Vein endothelial cell (primary cell): Measurements from ENCODE around the gene RPS3A. TPM values are rescaled to one million over a fixed set of nuclear protein-coding genes. Genes with fewer than 3 reads are reported as not detected.

Source experiments
- small RNA-seq: library from RNA; depleted of rRNA; stranded (forward); fragments of <200 nt; gene quantifications from one replicate; pipeline ENCODE3, GENCODE V24; 2012
- total RNA-seq: library from RNA; depleted of rRNA; stranded (reverse); fragments of >200 nt; gene quantifications from 2 replicates; pipeline ENCODE4 v1.2.3, GENCODE V29; 2012

Gene RPS3A
- total RNA-seq, result 2,150 and 2,168 TPM in 2 replicates

GRCh38 chr4:151099229-151099975 is at the start of gene RPS3A:
TSS of gene RPS3A (plus strand) at chr4:151099628. CDS start at chr4:151099653, 25 bp downstream.

Small RNA genes lying within 50 kb of the gene (small RNA-seq; reads per million reads assigned to genes)
- gene SNORD73A (not detected), gene SNORD73B (11.2 reads per million, percentile 96 among the genes with 10 or more reads in this experiment)

Other genes with a start within 250 kb of the RPS3A start
- 59.1 and 67.8 TPM in 2 replicates for gene LRBA, start 84.3 kb upstream of the RPS3A start, total RNA-seq
- gene PRSS48, start 177.5 kb downstream of the RPS3A start, total RNA-seq, result not detected in 2 replicates
- 125 and 149 TPM in 2 replicates for gene SH3D19, start 226.0 kb downstream of the RPS3A start, total RNA-seq